Measurements from ENCODE around the gene ADNP2.
"Not testable (repeated sequence)": the region's sequence is repeated elsewhere in the genome, so short reads cannot be mapped to it uniquely, and the experiment has no call there.

Gene ADNP2

GRCh38 chr18:80147418-80148325 is 38.6 kb downstream of the ADNP2 start:
- peak; percentile 77 for DNase-seq (ENCODE audit: low spot score)

- no peak for DNase-seq (ENCODE audit: low spot score)
These were observed 39.5 kb downstream of the ADNP2 start for GRCh38 chr18:80148326-80149199.

GRCh38 chr18:80149667-80150066 is 40.6 kb downstream of the ADNP2 start:
- DNase-seq (ENCODE audit: low spot score), result no peak

DNA sequence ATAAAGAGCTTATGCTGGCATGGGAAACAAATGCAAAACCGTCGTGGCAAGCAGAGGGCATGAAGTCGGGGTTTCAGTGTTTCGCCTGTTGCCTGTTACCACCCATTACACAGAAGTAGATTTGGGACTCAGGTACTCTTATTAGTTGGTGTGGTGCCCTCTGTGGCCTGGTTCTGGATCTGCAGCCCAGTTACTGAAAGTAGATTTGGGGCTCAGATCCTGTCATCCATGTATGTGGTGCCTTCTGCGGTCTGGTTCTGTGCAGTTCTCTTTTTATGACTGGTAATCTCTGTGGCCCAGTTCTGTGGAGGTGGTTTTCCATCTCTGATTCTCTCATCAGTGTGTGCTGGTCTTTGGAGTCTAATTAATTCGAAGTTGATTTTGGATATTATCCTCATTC is 45.2 kb downstream of the ADNP2 start:
- DNase-seq (ENCODE audit: low spot score), result no peak

DNA sequence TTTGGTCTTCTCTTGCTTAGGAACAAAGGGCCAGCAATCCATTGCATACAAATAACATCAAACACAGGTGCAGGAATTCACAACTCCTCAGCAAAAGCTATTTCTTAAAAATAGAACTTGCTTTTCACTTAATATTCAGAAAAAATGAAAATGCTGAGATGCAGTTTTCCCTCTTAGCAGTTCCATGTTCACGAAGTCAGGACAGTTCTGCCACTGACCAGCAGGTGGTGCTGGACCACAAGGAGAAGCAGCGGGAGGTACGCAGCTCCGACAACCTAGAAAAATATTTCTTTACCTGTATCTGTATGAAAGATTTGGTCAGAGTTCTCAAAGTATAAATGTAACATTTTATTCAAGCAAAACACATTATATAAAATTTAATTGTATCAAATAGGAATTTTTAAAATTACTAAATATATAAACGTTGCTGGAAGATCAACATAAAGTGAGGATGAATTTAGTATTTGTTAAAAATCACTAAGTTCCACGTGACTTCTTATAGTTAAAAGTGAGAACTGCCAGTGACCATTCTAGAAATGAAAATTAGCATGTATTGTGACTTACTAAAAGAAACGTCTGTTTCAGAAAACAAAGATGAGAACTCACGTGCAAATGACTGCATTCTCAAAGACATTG is 48.8 kb downstream of the ADNP2 start:
- no peak for DNase-seq (ENCODE audit: low spot score)

DNA sequence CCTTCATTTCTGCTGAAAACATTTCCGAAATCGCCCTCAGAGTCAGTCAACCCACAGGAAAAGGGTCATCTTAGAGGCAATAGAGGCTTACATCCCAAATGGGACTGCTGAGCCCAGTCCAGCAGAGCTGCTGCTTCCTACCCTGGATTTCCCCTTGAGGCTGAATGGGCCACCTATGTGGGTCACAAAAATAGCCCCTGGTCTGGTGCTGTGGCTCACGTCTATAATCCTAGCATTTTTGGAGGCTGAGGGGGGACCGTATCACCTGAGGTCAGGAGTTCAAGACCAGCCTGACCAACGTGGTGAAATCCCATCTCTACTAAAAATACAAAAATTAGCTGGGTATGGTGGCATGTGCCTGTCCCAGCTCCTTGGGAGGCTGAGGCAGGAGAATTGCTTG is 49.3 kb downstream of the ADNP2 start:
- DNase-seq (ENCODE audit: low spot score), result no peak

DNA sequence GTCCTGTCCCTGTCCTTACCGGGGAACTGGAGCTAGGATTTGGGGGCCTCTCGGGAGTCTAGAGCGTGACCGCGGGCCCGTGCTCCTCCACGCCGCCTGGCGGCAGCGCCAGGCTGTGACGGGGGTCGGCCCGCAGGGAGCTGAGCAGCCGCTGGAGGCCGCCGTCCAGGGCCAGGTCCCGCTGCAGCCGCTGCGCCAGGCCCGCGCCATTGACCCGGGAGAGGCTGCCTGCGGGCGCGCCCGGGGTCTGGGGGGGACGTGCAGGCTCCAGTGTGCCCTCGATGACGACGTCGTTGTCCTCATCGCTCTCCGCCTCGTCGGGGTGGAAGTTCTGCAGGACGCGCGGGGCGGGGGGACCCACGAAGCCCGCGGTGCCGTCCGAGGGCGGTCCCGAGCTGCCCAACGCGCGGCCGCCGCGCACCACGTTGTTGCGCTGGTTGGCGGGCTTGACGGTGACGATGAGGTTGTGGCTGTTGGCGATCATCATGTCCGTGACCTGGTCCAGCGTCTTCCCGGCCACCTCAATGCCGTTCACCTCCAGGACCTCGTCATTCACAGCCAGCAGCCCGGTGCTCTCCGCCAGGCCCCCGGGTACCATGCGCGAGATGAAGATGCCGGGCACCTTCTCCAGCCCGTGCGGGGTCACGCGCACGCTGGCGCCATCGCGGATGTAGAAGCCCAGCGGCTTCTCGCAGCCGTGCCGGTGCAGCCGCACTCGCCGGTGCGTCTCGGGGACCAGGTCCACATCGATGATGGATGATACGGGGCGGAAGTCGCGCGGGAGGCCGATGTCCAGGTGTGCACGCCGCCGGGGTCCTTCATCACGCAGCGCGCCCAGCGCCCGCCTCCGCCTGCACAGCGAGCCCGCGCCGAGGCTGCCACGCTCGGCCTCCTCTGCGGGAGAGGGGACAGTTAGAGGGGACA is 50.9 kb downstream of the ADNP2 start:
- peak; percentile 53 for DNase-seq (ENCODE audit: low spot score)

GRCh38 chr18:80161781-80162417 is 52.8 kb downstream of the ADNP2 start:
- no peak for DNase-seq (ENCODE audit: low spot score)

- no peak for DNase-seq (ENCODE audit: low spot score)
These were observed 54.1 kb downstream of the ADNP2 start for GRCh38 chr18:80163183-80163582.

DNA sequence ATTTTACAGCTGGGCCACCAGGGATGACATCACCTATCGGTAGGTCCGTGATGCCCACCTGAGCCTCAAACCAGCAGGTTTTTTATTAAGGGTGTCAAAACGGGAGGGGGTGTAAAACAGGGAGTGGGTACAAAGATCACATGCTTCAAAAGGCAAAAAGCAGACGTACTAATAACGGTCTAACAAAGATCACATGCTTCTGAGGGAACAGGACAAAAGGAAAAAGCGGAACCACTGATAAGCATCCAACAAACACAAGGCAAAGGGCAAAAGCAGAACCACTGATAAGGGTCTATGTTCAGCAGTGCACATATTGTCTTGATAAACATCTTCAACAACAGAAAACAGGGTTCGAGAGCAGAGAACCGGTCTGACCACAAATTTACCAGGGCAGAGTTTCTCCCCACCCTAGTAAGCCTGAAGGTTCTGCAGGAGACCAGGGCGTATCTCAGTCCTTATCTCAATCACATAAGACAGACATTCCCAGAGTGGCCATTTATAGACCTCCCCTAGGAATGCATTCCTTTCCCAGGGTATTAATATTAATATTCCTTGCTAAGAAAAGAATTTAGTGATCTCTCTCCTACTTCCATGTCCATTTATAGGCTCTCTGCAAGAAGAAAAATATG is 55.8 kb downstream of the ADNP2 start:
- DNase-seq (ENCODE audit: low spot score), result not testable (repeated sequence)

GRCh38 chr18:80166240-80166639 is 57.2 kb downstream of the ADNP2 start:
- no peak for DNase-seq (ENCODE audit: low spot score)

- DNase-seq (ENCODE audit: low spot score), result no peak
These were observed 57.7 kb downstream of the ADNP2 start for GRCh38 chr18:80166725-80167124.

DNA sequence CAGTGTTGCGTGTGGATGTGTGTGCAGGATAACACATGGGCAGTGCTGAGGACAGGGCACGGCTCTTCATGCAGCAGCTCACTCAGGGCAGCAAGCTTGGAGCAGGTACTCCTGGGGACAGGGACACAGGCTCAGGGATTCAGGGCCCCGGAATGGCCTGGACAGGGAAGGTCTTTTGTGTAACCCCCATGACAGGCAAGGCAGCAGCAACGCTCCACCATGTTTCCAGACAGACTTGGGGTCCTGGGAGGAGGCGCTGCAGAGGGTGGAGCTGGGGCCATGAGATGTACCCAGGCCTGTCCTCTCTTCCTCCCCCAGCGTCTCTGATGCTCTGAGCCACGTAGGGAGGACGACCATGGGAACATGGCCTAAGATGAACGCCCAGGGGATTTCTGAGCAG is 58.3 kb downstream of the ADNP2 start:
- DNase-seq (ENCODE audit: low spot score), result no peak

- DNase-seq (ENCODE audit: low spot score), result no peak
These were observed 58.9 kb downstream of the ADNP2 start for GRCh38 chr18:80167931-80168330.

DNA sequence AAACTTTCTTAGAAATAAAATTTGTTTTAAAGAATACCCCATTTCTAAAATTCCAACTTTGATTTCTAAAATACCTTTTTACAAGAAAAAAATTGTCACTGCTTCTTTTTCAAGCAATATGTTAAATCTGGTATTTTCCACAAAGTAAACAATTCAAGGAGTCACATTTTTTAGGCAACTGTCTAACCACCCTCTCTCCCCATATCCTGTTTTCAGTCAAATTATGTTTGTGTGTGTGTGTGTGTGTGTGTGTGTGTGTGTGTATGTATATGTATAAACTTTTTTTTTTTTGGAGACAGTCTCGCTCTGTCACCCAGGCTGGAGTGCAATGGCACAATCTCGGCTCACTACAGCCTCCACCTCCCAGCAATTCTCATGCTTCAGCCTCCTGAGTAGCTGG is 59.3 kb downstream of the ADNP2 start:
- no peak for DNase-seq (ENCODE audit: low spot score)

GRCh38 chr18:80168982-80169381 is 59.9 kb downstream of the ADNP2 start:
- DNase-seq (ENCODE audit: low spot score), result no peak

DNA sequence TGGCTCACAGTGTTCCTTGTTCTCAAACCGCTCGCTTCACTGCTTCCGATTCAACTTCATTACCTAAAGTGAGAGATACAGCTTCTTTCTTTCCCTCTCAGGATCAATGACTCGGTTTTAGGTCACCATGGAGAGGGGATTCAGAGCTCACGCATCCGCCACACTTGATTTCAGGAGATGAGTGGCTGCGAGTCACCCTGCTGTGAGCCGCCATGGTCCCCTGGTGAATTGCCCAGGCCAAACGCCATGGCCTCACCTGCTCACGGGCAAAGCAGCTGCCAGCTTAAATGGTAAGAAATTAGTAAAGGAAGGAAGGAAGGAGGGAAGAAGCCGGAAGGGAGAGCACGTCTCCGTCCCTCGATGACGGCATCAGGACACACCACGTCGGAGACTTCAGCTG is 60.5 kb downstream of the ADNP2 start:
- no peak for DNase-seq (ENCODE audit: low spot score)

GRCh38 chr18:80170395-80171053 is 61.5 kb downstream of the ADNP2 start:
- DNase-seq (ENCODE audit: low spot score), result no peak

DNA sequence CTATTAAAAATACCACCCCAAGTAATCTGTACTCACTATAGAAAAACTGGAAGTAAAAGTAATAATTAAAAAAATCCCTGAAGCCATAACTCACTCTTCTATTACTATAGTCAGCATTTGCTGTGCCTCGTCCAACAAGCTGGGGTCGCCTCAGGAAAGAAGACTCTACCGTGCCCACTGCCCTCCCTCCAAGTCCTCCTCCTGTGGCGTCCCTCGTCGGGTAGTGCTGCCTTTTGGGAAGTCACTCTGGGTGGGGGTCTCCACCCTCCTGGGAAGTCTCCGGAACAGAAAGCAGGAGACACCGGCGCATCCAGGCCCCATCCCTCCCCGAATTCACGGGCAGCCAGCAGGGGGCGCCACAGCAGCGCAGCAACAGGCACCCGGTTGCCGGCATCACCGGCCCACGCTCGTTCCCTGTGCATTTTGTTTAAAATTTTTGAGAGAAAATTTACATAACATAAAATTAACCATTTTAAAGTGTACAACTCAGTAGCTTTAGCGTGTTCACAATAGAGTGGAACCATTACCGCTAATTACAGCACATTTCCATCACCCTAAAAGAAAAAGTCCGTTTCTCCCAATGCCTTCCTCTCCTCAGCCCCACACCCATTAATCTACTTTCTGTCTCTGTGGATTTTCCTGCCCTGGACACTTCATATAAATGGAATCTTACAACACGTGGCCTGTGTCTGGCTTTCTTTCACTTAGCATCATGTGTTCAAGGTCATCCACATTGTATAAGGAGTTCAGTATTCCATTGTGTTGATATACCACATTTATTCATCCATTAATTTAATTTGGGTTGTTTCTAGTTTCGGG is 62.2 kb downstream of the ADNP2 start:
- DNase-seq (ENCODE audit: low spot score), result peak; percentile 76
